HCT116 (cell line): ENCODE measurements around the gene SH3BP1. TPM values are rescaled to one million over a fixed set of nuclear protein-coding genes. Genes with fewer than 3 reads are reported as not detected.

Experiments
- ATAC-seq: fragments of 200-7000 bp; cut with Tn5 transposase; 2 replicates; pipeline ENCODE4 v1.9.1; 2020; ENCODE audit warnings: mild to moderate bottlenecking, moderate library complexity
- BruUV-seq: library from RNA; stranded (reverse); fragments of 400-500 nt; replicated peaks from 2 replicates; lab custom pipeline; 2021; lab: Mats Ljungman, UMichigan
- CTCF ChIA-PET: fragments of 300-600 bp; sonication (Branson Sonifier 250); formaldehyde crosslinking; loops from one replicate; lab custom pipeline; 2021; ENCODE audit warnings: antibody characterized with exemption; lab: Charles Lee
- POLR2A ChIA-PET: fragments of 300-600, 350-600 bp; sonication (Branson Sonifier 250); formaldehyde crosslinking; loops from one replicate; lab custom pipeline; 2021; ENCODE audit warnings: antibody characterized with exemption; lab: Charles Lee
- RAD21 ChIA-PET, 2 experiments: fragments of 300-600 bp; sonication (Branson Sonifier 250); formaldehyde crosslinking; loops; one replicate each; lab custom pipeline; 2023; ENCODE audit warnings: low total read pairs in 2 of 2; ENCODE audit not compliant: uncharacterized antibody in 2 of 2, unreplicated experiment in 2 of 2, low non-redundant PET in 1 of 2; lab: Charles Lee
- DNase-seq: peaks from one replicate; pipeline ENCODE4 v3.0.0-alpha.2; 2010; ENCODE audit warnings: low read depth, low spot score
- H2AFZ ChIP-seq: fragments of 200-600 bp; shearing (Covaris generic), sonication (generic); 2 replicates; pipeline ENCODE4 v1.6.1; 2017; ENCODE audit warnings: low read depth, mixed run types, mixed read lengths, antibody characterized with exemption, low read length; ENCODE audit not compliant: poor library complexity, severe bottlenecking
- H3K27ac ChIP-seq: 2 replicates; pipeline ENCODE4 v1.5.1; 2012; ENCODE audit warnings: low read depth, low read length
- H3K27me3 ChIP-seq: fragments of 200-600 bp; sonication (generic); 2 replicates; pipeline ENCODE4 v1.6.1; 2016; ENCODE audit warnings: mixed run types, low read length, mixed read lengths; ENCODE audit not compliant: insufficient read depth
- H3K36me3 ChIP-seq, 2 experiments: fragments of 200-500 bp in 1 of 2; fragments of 200-600 bp in 1 of 2; sonication (Bioruptor generic) in 1 of 2; sonication (generic) in 1 of 2; 2 replicates each; pipeline versions ENCODE4 v1.5.1 to v1.6.1; 2014 to 2016; ENCODE audit warnings: low read length in 2 of 2, inconsistent platforms in 1 of 2, mixed read lengths in 1 of 2, mixed run types in 1 of 2; ENCODE audit not compliant: insufficient read depth in 2 of 2, control insufficient read depth in 1 of 2
- H3K4me1 ChIP-seq, 2 experiments: fragments of 200-600 bp in 1 of 2; sonication (generic) in 1 of 2; 2 replicates each; pipeline versions ENCODE4 v1.5.1 to v1.6.1; 2012 to 2017; ENCODE audit warnings: low read length in 2 of 2, inconsistent platforms in 1 of 2, mild to moderate bottlenecking in 1 of 2, mixed read lengths in 1 of 2, mixed run types in 1 of 2, moderate library complexity in 1 of 2; ENCODE audit not compliant: insufficient read depth in 2 of 2, control insufficient read depth in 1 of 2
- H3K4me2 ChIP-seq: fragments of 200-600 bp; sonication (generic); 2 replicates; pipeline ENCODE4 v1.6.1; 2017; ENCODE audit warnings: mixed run types, low read length, mixed read lengths
- H3K4me3 ChIP-seq, 2 experiments: fragments of 200-600 bp in 1 of 2; sonication (generic) in 1 of 2; replicated peaks in 1 of 2; 2 replicates each; pipeline ENCODE4 v1.5.1; 2011 to 2016; ENCODE audit warnings: low read length in 2 of 2, control low read depth in 1 of 2, low read depth in 1 of 2, mild to moderate bottlenecking in 1 of 2, mixed read lengths in 1 of 2, mixed run types in 1 of 2
- H3K79me2 ChIP-seq: fragments of 200-600 bp; sonication (generic); 2 replicates; pipeline ENCODE4 v1.6.1; 2017; ENCODE audit warnings: mild to moderate bottlenecking, mixed run types, low read length, moderate library complexity, mixed read lengths; ENCODE audit not compliant: insufficient read depth
- H3K9ac ChIP-seq: fragments of 200-600 bp; sonication (generic); 2 replicates; pipeline ENCODE4 v1.6.1; 2016; ENCODE audit warnings: low read length, mixed read lengths
- H3K9me2 ChIP-seq: fragments of 200-600 bp; sonication (generic), shearing (Covaris generic); 2 replicates; pipeline ENCODE4 v1.6.1; 2017; ENCODE audit warnings: mixed run types, mild to moderate bottlenecking, moderate library complexity; ENCODE audit not compliant: insufficient read depth
- H3K9me3 ChIP-seq, 2 experiments: fragments of 200-500 bp in 1 of 2; fragments of 200-600 bp in 1 of 2; sonication (Bioruptor generic) in 1 of 2; sonication (generic) in 1 of 2; 2 replicates each; pipeline ENCODE4 v1.6.1; 2014 to 2017; ENCODE audit warnings: low read length in 2 of 2, mixed read lengths in 2 of 2, inconsistent platforms in 1 of 2, low read depth in 1 of 2, mild to moderate bottlenecking in 1 of 2, mixed run types in 1 of 2, moderate library complexity in 1 of 2; ENCODE audit not compliant: control insufficient read depth in 1 of 2, insufficient read depth in 1 of 2
- H4K20me1 ChIP-seq: fragments of 200-600 bp; sonication (generic), shearing (Covaris generic); 2 replicates; pipeline ENCODE4 v1.6.1; 2017; ENCODE audit warnings: mixed run types, mild to moderate bottlenecking, moderate library complexity; ENCODE audit not compliant: insufficient read depth
- CBX3 ChIP-seq: IDR thresholded peaks from 2 replicates; pipeline ENCODE4 v1.6.1; 2012; ENCODE audit warnings: low read depth
- CEBPB ChIP-seq: IDR thresholded peaks from 2 replicates; pipeline ENCODE4 v1.6.1; 2012; ENCODE audit warnings: low read depth
- CTCF ChIP-seq, 3 experiments: fragments of 200-600 bp in 1 of 3; sonication (generic) in 1 of 3; IDR thresholded peaks in 2 of 3; conservative IDR thresholded peaks in 1 of 3; 2 replicates each; pipeline ENCODE4 v1.5.1; 2012 to 2017; ENCODE audit warnings: low read depth in 2 of 3, low read length in 2 of 3, antibody characterized with exemption in 1 of 3, borderline replicate concordance in 1 of 3, control low read depth in 1 of 3, mild to moderate bottlenecking in 1 of 3, mixed read lengths in 1 of 3, mixed run types in 1 of 3, moderate library complexity in 1 of 3; ENCODE audit not compliant: insufficient read depth in 1 of 3
- ELF1 ChIP-seq: IDR thresholded peaks from 2 replicates; pipeline ENCODE4 v1.6.1; 2012; ENCODE audit warnings: low read depth, borderline replicate concordance
- EZH2phosphoT487 ChIP-seq: fragments of 200-600 bp; IDR thresholded peaks from 2 replicates; pipeline ENCODE4 v1.6.1; 2018; ENCODE audit warnings: antibody characterized with exemption, borderline replicate concordance
- FOSL1 ChIP-seq: IDR thresholded peaks from 2 replicates; pipeline ENCODE4 v1.6.1; 2012; ENCODE audit warnings: low read depth
- MAX ChIP-seq: IDR thresholded peaks from 2 replicates; pipeline ENCODE4 v1.6.1; 2012
- POLR2A ChIP-seq: IDR thresholded peaks from 2 replicates; pipeline ENCODE4 v1.7.0; 2011; ENCODE audit warnings: borderline replicate concordance; ENCODE audit not compliant: insufficient read depth, insufficient read length; ENCODE audit errors: extremely low read depth
- POLR2AphosphoS5 ChIP-seq: IDR thresholded peaks from 2 replicates; pipeline ENCODE4 v1.6.1; 2011; ENCODE audit warnings: mild to moderate bottlenecking, low read depth, low read length, moderate library complexity
- SRF ChIP-seq: IDR thresholded peaks from 2 replicates; pipeline ENCODE4 v1.6.1; 2012; ENCODE audit warnings: low read depth
- TCF7L2 ChIP-seq: IDR thresholded peaks from 2 replicates; pipeline ENCODE4 v1.7.0; 2011; ENCODE audit warnings: borderline replicate concordance, inconsistent platforms; ENCODE audit not compliant: insufficient read depth, insufficient read length; ENCODE audit errors: extremely low read depth
- YY1 ChIP-seq: IDR thresholded peaks from 2 replicates; pipeline ENCODE4 v1.6.1; 2011; ENCODE audit warnings: low read length, low read depth, moderate library complexity, mild to moderate bottlenecking; ENCODE audit not compliant: insufficient replicate concordance; ENCODE audit errors: extremely low read depth
- ZBTB33 ChIP-seq: IDR thresholded peaks from 2 replicates; pipeline ENCODE4 v1.6.1; 2011; ENCODE audit warnings: mild to moderate bottlenecking, low read length, moderate library complexity; ENCODE audit not compliant: insufficient replicate concordance; ENCODE audit errors: extremely low read depth
- ZFX ChIP-seq: fragments of 450-650 bp; IDR thresholded peaks from 2 replicates; pipeline ENCODE4 v1.6.1; 2017
- ZNF274 ChIP-seq: fragments of 200-500 bp; sonication (Bioruptor generic); IDR thresholded peaks from 2 replicates; pipeline ENCODE4 v1.6.1; 2014; ENCODE audit warnings: mild to moderate bottlenecking, low read depth, low read length, inconsistent platforms
- intact Hi-C: fragments of 100-400 bp; cut with micrococcal nuclease; formaldehyde crosslinking; loops from 2 replicates; pipeline ENCODE4 v1.10.0; 2022
- total RNA-seq: library from RNA; stranded (reverse); gene quantifications from one replicate; pipeline ENCODE4 v1.2.1, GENCODE V29; 2021; ENCODE audit not compliant: unreplicated experiment

Gene SH3BP1
- total RNA-seq, 1 experiment from 2014 or later, result 48.4 TPM

GRCh38 chr22:37618072-37618656, 21.3 kb upstream of the SH3BP1 start:
- no TSS peak for BruUV-seq
- Histone ChIP-seq H2AFZ (no peak overlapping the region), H3K27ac (no peak overlapping the region), H3K4me2 (no peak overlapping the region), H4K20me1 (no peaks in the 10 kb centered on the region), H3K9me3 (no peaks in the 10 kb centered on the region), H3K27me3 (no peaks in the 10 kb centered on the region), H3K79me2 (no peaks in the 10 kb centered on the region; the same call in 1 of the 2 replicates), H3K9ac (no peak overlapping the region), H3K36me3 (peaks cover 31 to 35% of the 10 kb centered on the region in 2 experiments), H3K9me2 (no peaks in the 10 kb centered on the region), H3K4me1 (0 out of 4 replicates have a peak, but pooled peaks cover 0 to under 1% of the 10 kb centered on the region in 2 experiments), H3K4me3 (no peak overlapping the region)
- RAD21 ChIA-PET, result interaction anchor here in 1 of 2 experiments (0.9 kb wide), 1 partner anchor 50 kb away, joined by 3 read pairs; no protein-coding TSS in a partner anchor
- CTCF ChIA-PET, result interaction anchor here (1.0 kb wide), 1 partner anchor 9 kb away, joined by 3 read pairs; no protein-coding TSS in a partner anchor
- ATAC-seq (no peak), DNase-seq (no peak)
- POLR2A ChIA-PET, result interaction anchor here (1.0 to 1.3 kb wide), 2 partner anchors 9 to 26 kb away, joined by 3 to 8 read pairs; no protein-coding TSS in a partner anchor
- TF ChIP-seq FOSL1, result no peak
- no peak for TF ChIP-seq CBX3
- TF ChIP-seq POLR2A, result no peak
- no peak for TF ChIP-seq CEBPB
- intact Hi-C loops, result no loop called here

- peaks cover 31 to 36% of the 10 kb centered on the region in 2 experiments for H3K36me3 ChIP-seq
- H3K4me3 ChIP-seq, result no peak overlapping the region
- POLR2A ChIA-PET, result interaction anchor here (1.0 to 1.3 kb wide), 2 partner anchors 9 to 26 kb away, joined by 3 to 8 read pairs; no protein-coding TSS in a partner anchor
- no peaks in the 10 kb centered on the region for H3K27me3 ChIP-seq
- no peaks in the 10 kb centered on the region for H3K9me3 ChIP-seq
- intact Hi-C loops, result no loop called here
- H3K4me2 ChIP-seq, result no peak overlapping the region
- DNase-seq (no peak), ATAC-seq (no peak)
- H3K9ac ChIP-seq, result no peak overlapping the region
- TF ChIP-seq ZFX (no peak), YY1 (no peak), EZH2phosphoT487 (no peak), SRF (no peak), MAX (no peak), ZBTB33 (no peak), CBX3 (no peak), CTCF (IDR thresholded peaks at IDR 0.05 in 2 of 3, conservative IDR thresholded peaks at IDR 0.05 in 1 of 3; ENCODE audit: borderline replicate concordance in 1 of 3, insufficient read depth in 1 of 3, low read depth in 2 of 3, low read length in 2 of 3) (no peak), FOSL1 (no peak), ZNF274 (no peak), TCF7L2 (no peak), ELF1 (no peak), POLR2AphosphoS5 (no peak)
- RAD21 ChIA-PET, result interaction anchor here in 1 of 2 experiments (0.9 kb wide), 1 partner anchor 49 kb away, joined by 3 read pairs; no protein-coding TSS in a partner anchor
- H3K79me2 ChIP-seq, result no peaks in the 10 kb centered on the region
- no peaks in the 10 kb centered on the region for H4K20me1 ChIP-seq
- H2AFZ ChIP-seq, result no peak overlapping the region
- CTCF ChIA-PET, result interaction anchor here (1.0 to 1.6 kb wide), 4 partner anchors 9 to 80 kb away, joined by 3 read pairs; partner anchors contain the start of gene PDXP
- no TSS peak for BruUV-seq
- H3K27ac ChIP-seq, result no peak overlapping the region
- H3K9me2 ChIP-seq, result no peaks in the 10 kb centered on the region
- H3K4me1 ChIP-seq, result no peaks in the 10 kb centered on the region
Observed at GRCh38 chr22:37618674-37619073, 20.8 kb upstream of the SH3BP1 start.
